Smooth muscle cell (in vitro differentiated cells): ENCODE measurements around the gene CDCA4. TPM values are rescaled to one million over a fixed set of nuclear protein-coding genes. Genes with fewer than 3 reads are reported as not detected.

Source experiments
- DNase-seq: peaks from one replicate; lab custom pipeline; 2025; ENCODE audit not compliant: unreplicated experiment; lab: John Stamatoyannopoulos, UW
- H2AFZ ChIP-seq: fragments of 200-600 bp; sonication (generic); 2 replicates; pipeline ENCODE4 v1.6.0; 2016; ENCODE audit warnings: antibody characterized with exemption, low read depth, mild to moderate bottlenecking
- H3F3A ChIP-seq: fragments of 200-600 bp; sonication (generic); 2 replicates; pipeline ENCODE4 v1.6.0; 2017; ENCODE audit warnings: antibody characterized with exemption, low read depth
- H3K27ac ChIP-seq: fragments of 200-600 bp; sonication (generic); 2 replicates; pipeline ENCODE4 v1.5.1; 2016; ENCODE audit warnings: low read depth, mild to moderate bottlenecking
- H3K27me3 ChIP-seq: fragments of 200-600 bp; sonication (generic); 2 replicates; pipeline ENCODE4 v1.6.1; 2016; ENCODE audit warnings: low read depth, mild to moderate bottlenecking
- H3K36me3 ChIP-seq: fragments of 200-600 bp; sonication (generic); 2 replicates; pipeline ENCODE4 v1.5.1; 2016; ENCODE audit warnings: low read depth
- H3K4me1 ChIP-seq: fragments of 200-600 bp; sonication (generic); 2 replicates; pipeline ENCODE4 v1.5.1; 2016; ENCODE audit warnings: low read depth
- H3K4me2 ChIP-seq: fragments of 200-600 bp; sonication (generic); 2 replicates; pipeline ENCODE4 v1.6.0; 2016; ENCODE audit warnings: mild to moderate bottlenecking
- H3K4me3 ChIP-seq: fragments of 200-600 bp; sonication (generic); 2 replicates; pipeline ENCODE4 v1.5.1; 2016; ENCODE audit warnings: mild to moderate bottlenecking
- H3K79me2 ChIP-seq: fragments of 200-600 bp; sonication (generic); 2 replicates; pipeline ENCODE4 v1.6.0; 2016; ENCODE audit warnings: low read depth, mild to moderate bottlenecking
- H3K9ac ChIP-seq: fragments of 200-600 bp; sonication (generic); 2 replicates; pipeline ENCODE4 v1.6.0; 2016; ENCODE audit warnings: low read depth
- H3K9me3 ChIP-seq: fragments of 200-600 bp; sonication (generic); replicated peaks from 2 replicates; pipeline ENCODE4 v1.5.1; 2016; ENCODE audit warnings: low read depth
- H4K20me1 ChIP-seq: fragments of 200-600 bp; sonication (generic); 2 replicates; pipeline ENCODE4 v1.6.0; 2016; ENCODE audit warnings: low read depth
- WGBS: methylation state at CpG from one replicate; pipeline ENCODE4 v1.1.7; 2016; ENCODE audit warnings: low lambda C conversion rate; 5-methylcytosine and 5-hydroxymethylcytosine counted together
- polyA plus RNA-seq: library from polyadenylated mRNA; unstranded; fragments of >200 nt; fragmentation: Nextera tagmentation; extraction: Ambion mirVana; gene quantifications from 2 replicates; pipeline ENCODE4 v1.2.1, GENCODE V29; 2016
- total RNA-seq: library from RNA; depleted of rRNA; stranded (reverse); fragments of >200 nt; gene quantifications from 2 replicates; pipeline ENCODE4 v1.2.3, GENCODE V29; 2014
- TF ChIP-seq, protein P1 (sequence below): fragments of 200-600 bp; sonication (generic); IDR thresholded peaks from 2 replicates; pipeline ENCODE4 v1.5.1; 2017; ENCODE audit warnings: borderline replicate concordance, mild to moderate bottlenecking, antibody characterized with exemption; ENCODE audit not compliant: insufficient read depth, poor library complexity, severe bottlenecking

The CDCA4 gene
- total and polyA plus RNA-seq, 2 experiments from 2014 or later = 15.1 to 23.5 TPM

DNA sequence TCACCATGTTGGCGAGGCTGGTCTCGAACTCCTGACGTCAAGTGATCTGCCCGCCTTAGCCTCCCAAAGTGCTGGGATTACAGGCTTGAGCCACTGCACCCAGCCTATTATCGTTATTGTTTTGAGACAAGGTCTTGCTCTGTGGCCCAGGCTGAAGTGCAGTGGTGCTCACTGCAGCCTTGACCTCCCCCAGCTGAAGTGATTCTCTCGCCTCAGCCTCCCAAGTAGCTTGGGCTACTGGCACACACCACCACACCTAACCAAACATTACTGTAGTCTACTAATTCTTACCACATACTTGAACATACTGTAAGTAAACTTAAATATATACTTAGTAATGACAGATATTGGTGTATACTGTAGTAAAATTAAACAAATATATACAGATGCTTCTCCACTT is 4.5 kb upstream of the CDCA4 start:
- peak overlapping the region; percentile 89 for H3K27ac ChIP-seq
- H3K4me1 ChIP-seq = peaks cover 5% of the 10 kb centered on the region
- DNase-seq = no peak
- no peaks in the 10 kb centered on the region for H3K36me3 ChIP-seq
- no peaks in the 10 kb centered on the region for H3K9me3 ChIP-seq
- no peaks in the 10 kb centered on the region for H3K27me3 ChIP-seq
- 97% methylated on average over 6 of the region's 6 CpGs for WGBS
- no peaks in the 10 kb centered on the region for H4K20me1 ChIP-seq
- peak overlapping the region; percentile 38 for H3K9ac ChIP-seq
- H3F3A ChIP-seq = peaks cover 23% of the 10 kb centered on the region
- H3K4me3 ChIP-seq = no peak overlapping the region
- H3K4me2 ChIP-seq = no peak overlapping the region
- H2AFZ ChIP-seq = no peak overlapping the region
- H3K79me2 ChIP-seq = peaks cover 6% of the 10 kb centered on the region
- TF ChIP-seq, protein P1, sequence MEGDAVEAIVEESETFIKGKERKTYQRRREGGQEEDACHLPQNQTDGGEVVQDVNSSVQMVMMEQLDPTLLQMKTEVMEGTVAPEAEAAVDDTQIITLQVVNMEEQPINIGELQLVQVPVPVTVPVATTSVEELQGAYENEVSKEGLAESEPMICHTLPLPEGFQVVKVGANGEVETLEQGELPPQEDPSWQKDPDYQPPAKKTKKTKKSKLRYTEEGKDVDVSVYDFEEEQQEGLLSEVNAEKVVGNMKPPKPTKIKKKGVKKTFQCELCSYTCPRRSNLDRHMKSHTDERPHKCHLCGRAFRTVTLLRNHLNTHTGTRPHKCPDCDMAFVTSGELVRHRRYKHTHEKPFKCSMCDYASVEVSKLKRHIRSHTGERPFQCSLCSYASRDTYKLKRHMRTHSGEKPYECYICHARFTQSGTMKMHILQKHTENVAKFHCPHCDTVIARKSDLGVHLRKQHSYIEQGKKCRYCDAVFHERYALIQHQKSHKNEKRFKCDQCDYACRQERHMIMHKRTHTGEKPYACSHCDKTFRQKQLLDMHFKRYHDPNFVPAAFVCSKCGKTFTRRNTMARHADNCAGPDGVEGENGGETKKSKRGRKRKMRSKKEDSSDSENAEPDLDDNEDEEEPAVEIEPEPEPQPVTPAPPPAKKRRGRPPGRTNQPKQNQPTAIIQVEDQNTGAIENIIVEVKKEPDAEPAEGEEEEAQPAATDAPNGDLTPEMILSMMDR = no peak

DNA sequence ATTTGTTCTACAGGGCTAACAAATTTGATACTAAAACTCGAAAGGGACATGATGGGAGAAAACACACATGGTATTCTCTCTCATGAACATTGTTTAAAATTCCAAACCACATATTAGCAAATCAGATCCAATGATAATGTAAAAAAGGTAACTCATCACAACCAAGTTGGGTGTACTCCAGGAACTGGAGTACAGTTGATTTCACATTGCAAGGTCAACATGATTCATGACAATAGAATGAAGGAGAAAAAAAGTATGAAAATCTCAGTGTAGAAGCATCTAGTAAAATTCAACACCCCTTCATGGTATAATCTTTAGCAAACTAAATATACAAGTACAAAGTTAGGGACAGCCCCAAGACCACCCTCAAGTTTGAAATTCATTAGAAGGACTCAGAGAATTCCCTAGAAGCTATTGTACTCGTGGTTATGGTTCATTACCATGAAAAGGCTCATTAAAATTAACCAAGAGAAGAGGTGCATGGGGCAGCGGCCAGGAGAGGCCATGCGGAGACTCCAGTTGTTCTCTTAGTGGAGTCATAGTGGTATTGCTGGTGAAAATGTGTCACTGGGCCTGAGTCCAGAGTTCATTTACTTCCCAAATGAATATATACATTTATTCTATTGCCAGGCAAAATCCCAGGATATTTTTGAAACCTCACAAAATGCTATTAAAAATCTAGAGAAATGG is 3.1 kb upstream of the CDCA4 start:
- H3K9ac ChIP-seq = peak overlapping the region; percentile 66
- peak overlapping the region; percentile 36 for H3K4me2 ChIP-seq
- H3K27ac ChIP-seq = peak overlapping the region; percentile 89
- no peak overlapping the region for H3K4me3 ChIP-seq
- TF ChIP-seq, protein P1 = no peak
- peaks cover 18% of the 10 kb centered on the region for H3K4me1 ChIP-seq
- no peak overlapping the region for H2AFZ ChIP-seq
- H3K9me3 ChIP-seq = no peaks in the 10 kb centered on the region
- H3F3A ChIP-seq = peaks cover 30% of the 10 kb centered on the region
- no peaks in the 10 kb centered on the region for H3K27me3 ChIP-seq
- 75% methylated on average over 4 of the region's 4 CpGs for WGBS
- DNase-seq = no peak
- H4K20me1 ChIP-seq = peaks cover 10% of the 10 kb centered on the region
- H3K79me2 ChIP-seq = peaks cover 21% of the 10 kb centered on the region
- H3K36me3 ChIP-seq = no peaks in the 10 kb centered on the region

DNA sequence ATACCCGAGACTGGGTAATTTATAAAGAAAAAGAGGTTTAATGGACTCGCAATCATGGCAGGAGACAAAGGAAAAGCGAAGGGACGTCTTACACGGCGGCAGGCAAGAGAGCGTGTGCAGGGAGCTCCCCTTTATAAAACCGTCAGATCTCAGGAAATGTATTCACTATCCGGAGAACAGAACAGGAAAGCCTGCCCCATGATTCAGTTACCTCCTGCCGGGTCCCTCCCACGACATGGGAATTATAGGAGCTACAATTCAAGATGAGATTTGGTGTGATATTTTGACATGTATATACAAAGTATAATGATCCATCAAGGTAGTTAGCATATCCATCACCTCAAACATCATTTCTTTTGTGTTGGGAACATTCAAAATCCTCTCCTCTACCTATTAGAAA is 2.3 kb upstream of the CDCA4 start:
- H3K27ac ChIP-seq = peak overlapping the region; percentile 89
- peaks cover 26% of the 10 kb centered on the region for H3K4me1 ChIP-seq
- peaks cover 18% of the 10 kb centered on the region for H4K20me1 ChIP-seq
- H3K9me3 ChIP-seq = no peaks in the 10 kb centered on the region
- no peak overlapping the region for H2AFZ ChIP-seq
- WGBS = 80% methylated on average over 11 of the region's 11 CpGs
- no peak overlapping the region for H3K4me3 ChIP-seq
- DNase-seq = no peak
- H3K4me2 ChIP-seq = no peak overlapping the region
- no peaks in the 10 kb centered on the region for H3K36me3 ChIP-seq
- no peak overlapping the region for H3K9ac ChIP-seq
- peaks cover 30% of the 10 kb centered on the region for H3F3A ChIP-seq
- H3K27me3 ChIP-seq = no peaks in the 10 kb centered on the region
- peaks cover 29% of the 10 kb centered on the region for H3K79me2 ChIP-seq
- TF ChIP-seq, protein P1 = no peak

DNA sequence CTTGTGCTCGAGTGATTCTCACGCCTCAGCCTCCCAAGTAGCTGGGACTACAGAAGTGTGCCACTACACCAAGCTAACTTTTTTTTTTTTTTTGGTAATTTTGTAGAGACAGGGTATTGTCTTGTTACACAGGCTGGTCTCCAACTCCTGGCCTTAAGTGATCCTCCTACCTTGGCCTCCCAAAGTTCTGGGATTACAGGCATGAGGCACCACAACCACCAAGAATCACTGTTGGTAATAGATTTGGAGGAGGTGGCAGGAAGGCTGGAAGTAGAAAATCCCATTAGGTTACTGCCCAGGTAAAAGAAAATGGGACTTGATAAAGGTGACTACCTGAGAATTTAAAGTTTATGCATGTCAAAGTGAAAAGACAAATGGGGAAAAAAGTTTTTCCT is 1.4 kb upstream of the CDCA4 start:
- Histone ChIP-seq H3K4me2 (peak overlapping the region; percentile 100), H3K27ac (no peak overlapping the region), H3K9me3 (no peaks in the 10 kb centered on the region), H3K27me3 (no peaks in the 10 kb centered on the region), H3K79me2 (peaks cover 38% of the 10 kb centered on the region), H3K4me1 (peaks cover 31% of the 10 kb centered on the region), H4K20me1 (peaks cover 26% of the 10 kb centered on the region), H3F3A (peaks cover 30% of the 10 kb centered on the region), H3K4me3 (peak overlapping the region; percentile 77), H2AFZ (no peak overlapping the region), H3K36me3 (no peaks in the 10 kb centered on the region), H3K9ac (peak overlapping the region; percentile 80)
- DNase-seq = no peak
- 91% methylated on average over 2 of the region's 2 CpGs for WGBS
- TF ChIP-seq, protein P1 = no peak
